HG03025 (cell line): ENCODE data around the gene TINAGL1.

Experiments
- ATAC-seq: cut with Tn5 transposase; IDR thresholded peaks from one replicate; pipeline ENCODE4 v1.9.1; 2021; ENCODE audit warnings: mild to moderate bottlenecking, moderate library complexity; ENCODE audit not compliant: unreplicated experiment, low FRiP score

Gene TINAGL1, protein sequence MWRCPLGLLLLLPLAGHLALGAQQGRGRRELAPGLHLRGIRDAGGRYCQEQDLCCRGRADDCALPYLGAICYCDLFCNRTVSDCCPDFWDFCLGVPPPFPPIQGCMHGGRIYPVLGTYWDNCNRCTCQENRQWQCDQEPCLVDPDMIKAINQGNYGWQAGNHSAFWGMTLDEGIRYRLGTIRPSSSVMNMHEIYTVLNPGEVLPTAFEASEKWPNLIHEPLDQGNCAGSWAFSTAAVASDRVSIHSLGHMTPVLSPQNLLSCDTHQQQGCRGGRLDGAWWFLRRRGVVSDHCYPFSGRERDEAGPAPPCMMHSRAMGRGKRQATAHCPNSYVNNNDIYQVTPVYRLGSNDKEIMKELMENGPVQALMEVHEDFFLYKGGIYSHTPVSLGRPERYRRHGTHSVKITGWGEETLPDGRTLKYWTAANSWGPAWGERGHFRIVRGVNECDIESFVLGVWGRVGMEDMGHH

DNA sequence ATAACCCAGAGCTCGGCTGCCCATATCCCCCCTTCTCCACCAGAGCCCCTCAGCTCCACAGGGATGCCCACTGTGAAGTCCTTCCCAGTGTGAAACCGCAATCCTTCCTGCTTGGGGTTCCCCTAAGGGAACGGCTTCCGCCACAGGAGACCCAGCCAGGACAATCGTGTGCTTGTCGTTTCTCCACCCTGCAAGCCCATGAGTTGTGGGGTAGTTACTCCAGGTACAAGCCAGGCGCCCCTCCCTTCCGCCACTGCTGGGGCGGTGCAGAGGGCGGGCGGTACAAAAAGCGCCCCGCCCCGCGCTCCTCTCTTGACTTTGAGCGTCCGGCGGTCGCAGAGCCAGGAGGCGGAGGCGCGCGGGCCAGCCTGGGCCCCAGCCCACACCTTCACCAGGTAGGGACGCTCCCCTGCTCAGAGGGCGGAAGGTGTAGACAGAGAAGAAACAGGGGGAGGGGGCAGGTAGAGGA lies at the start of gene TINAGL1:
Gene TINAGL1 (plus strand): TSS at position 315 of the 469 bp plus-strand sequence. CDS start 634 bp downstream, outside the sequence.
- ATAC-seq, result no peak

DNA sequence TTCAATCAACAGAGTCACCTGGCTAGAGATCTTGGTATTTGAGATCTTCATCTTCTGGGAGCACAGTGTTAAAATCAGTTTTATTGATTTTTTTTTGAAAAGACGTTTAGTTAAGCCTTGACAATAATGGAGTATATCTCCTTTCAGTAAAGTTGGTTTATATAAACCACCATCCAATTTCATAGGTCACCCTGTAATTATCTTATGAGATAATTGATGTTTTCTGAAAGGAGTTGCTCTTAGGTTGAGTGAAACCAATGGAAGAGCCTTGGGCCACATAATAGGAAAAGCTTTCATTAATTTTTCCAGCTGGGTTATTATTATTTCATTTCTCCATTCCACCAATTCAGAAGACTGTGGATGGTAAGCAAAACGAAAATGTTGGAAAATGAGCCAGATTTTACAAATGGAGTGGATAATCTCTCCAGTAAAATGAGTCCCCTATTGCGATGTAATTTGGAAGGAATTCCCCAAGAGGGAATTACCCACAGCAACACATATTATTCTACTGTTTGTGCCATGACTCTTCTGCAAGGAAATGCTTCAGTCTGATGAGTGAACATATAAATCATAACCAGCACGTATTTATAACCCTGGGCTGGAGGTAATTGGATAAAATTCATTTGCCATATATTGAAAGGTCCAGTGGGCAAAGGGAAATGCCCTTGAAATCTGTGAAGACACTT lies 46.2 kb upstream of the TINAGL1 start:
- ATAC-seq, result no peak

DNA sequence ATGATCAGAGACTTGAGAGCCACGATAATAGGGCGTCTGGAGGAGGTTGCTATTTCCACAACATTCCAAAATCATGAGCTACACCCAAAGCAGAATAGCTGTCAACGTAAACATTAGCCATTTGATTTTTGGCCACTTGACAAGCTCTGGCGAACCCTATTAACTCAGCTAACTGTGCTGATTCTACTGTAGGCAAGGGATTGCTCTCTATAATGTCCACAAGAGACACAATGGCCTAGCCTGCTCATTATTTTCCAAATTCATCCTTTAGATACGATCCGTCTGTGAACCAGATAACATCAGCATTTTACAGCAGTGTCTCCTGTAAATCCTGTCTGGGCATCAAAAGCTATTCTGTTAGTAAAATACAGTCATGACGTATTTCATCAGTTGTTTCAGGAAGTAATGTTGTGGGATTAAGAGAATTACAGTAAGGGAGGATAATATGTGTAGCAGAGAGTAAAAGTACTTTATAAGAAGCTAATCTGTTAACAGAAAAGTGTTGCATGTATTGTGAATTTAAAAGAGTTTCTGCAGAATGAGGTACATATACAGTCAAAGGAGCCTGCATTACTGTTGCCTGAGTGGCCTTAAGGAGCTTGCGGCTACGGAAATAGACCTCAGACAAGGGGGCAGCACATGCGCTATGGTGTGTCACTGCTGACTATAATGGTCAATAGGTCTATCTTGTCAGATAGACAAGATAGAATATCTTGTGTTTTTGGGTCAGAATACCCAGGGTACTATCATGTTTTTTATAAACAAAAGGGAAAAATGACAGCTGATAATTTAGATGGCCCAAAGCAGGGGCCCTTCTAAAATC lies 44.9 kb upstream of the TINAGL1 start:
- ATAC-seq, result no peak

DNA sequence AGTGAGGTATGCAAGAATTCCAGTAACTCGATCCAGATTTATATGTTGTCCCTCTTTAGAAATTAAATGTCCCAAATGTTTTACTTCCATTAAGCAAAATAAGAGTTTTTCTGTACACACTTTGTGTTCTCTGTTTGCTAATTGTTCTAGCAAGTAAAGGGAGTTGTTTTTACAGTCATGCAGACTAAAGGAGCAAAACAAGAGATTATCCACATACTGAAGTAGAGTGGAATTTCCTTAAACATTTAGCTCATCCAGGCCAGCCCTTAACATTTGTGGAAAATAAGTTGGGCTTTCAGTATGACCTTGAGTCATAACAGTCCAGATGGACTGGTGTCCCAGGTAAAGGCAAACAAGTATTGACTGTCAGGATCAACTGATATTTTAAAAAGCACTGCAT lies 44.1 kb upstream of the TINAGL1 start:
- no peak for ATAC-seq

DNA sequence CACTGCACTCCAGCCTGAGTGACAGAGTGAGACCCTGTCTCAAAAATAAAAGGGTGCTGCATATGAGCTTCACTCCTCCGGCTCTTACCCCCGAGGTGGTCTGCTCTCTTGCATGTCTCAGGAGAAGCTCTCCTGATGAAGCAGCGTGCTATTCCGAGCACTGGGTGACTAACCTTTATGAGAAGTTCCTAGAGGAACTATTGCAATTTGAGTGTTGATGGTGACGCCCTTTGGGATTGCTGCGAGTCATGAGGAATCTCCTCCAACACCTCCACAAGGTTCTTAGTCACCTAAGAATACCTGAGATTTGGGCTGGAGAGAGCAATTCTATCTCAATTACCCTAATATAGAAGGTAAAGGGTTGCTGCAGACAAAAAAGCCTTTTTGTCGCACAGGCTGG lies 40.8 kb upstream of the TINAGL1 start:
- ATAC-seq, result no peak

DNA sequence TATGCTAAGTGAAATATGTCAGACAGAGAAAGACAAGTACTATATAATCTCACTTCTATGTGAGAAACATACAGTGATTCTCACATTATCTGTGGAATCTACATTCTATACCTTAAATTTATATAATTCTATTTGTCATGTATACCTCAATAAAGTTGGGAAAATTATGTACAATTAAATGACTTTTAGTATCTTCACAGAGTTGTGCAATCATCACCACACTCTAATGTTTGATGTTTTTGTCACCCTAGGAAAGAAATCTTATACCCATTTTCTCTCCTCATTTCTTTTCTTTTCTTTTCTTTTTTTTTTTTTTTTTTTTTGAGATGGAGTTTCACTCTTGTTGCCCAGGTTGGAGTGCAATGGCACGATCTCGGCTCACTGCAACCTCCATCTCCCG lies 37.0 kb upstream of the TINAGL1 start:
- no peak for ATAC-seq

DNA sequence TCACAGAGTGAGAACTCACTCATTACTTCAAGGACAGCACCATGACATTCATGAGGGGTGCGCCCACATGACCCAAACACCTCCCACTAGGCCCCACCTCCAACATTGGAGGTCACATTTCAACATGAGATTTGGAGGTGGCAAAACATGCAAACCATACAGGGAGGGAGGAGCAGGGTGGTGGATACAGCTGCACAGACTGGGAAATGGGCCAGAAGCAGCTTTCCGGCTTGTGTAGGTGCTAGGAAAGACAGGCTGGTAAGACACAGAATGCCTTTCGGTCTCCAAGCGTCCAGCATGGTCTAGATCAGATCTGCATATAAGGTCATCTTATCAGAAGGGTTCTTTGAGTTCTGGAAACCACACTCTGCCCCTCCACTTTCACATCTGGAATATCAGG lies 35.1 kb upstream of the TINAGL1 start:
- no peak for ATAC-seq

DNA sequence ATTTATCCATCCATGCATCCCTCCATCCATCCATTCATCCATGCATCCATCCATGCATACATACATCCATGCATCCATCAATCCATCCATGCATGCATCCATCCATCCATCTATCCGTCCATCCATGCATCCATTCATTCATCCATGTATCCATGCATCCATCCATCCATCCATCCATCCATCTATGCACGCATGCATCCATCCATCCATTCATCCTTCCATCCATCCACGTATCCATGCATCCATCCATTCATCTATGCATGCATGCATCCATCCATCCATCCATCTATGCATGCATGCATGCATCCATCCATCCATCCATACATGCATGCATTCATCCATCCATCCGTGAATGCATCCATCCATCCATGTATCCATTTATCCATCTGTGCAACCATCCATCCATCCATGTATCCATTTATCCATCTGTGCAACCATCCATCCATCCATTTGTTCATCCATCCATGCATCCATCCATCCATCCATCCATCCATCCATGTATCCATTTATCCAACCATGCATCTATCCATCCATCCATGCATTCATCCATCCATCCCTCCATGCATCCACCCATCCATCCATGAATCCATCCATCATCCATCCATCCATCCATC lies 30.3 kb upstream of the TINAGL1 start:
- no peak for ATAC-seq

DNA sequence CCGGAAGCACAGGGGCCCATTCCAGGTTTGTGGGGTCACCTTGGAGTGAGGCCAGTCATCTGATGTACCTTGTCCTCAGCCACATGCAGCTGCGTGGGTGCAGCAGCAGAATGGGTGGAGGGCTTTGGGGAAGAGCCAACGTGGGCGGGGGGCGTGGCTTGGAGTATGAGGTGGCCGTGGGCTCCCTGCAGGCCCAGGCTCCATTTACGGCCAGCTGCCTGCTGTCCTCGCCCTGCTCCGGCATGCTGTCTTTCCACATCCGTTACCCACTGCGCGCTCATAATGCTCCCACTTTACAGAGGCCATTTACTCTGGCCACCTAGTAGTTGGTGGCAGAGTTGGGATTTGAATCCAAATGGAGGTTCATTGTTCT lies 27.8 kb upstream of the TINAGL1 start:
- ATAC-seq, result peak; percentile 24

DNA sequence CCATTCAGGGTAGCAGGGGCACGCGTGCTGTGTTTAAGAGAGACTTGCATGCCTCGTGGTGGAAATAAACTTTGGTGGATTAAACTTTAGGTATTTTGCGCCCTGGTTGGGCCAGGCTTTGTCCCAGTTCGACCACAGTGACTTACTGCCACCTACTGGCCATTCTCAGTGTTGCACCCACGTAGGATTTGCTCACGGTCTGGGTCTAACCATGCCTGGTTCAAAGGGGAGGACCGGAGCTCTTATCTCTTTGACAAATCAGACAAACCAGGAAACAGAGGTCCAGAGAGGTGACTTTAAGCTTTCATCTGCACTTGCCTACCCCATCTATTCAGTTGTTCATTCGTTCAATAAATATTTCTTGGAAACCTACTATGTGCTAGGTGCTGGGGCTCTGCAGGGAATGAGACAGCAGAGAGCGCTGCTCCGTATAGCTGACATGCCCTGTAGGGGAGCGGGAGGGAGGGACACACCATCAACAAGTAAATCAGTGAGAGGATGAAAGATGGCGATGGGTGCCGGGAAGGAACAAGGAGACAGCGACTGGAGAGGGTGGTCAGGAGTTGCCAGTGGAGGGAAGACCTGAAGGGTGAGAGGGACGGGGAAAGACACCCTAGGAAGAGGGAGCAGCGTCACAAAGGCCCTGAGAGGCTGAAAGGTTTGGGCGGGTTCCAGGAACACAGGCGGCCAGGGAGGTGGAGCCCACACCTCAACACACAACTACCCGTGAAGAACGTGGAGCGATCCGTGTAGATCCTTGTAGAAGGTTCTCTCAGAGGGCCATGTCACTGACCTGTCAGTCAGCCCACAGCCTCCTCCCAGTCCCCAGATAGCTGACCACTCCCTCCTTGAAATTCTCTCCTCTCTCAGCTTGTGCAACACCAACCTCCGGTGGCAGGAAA lies 27.2 kb upstream of the TINAGL1 start:
- peak; percentile 52 for ATAC-seq

DNA sequence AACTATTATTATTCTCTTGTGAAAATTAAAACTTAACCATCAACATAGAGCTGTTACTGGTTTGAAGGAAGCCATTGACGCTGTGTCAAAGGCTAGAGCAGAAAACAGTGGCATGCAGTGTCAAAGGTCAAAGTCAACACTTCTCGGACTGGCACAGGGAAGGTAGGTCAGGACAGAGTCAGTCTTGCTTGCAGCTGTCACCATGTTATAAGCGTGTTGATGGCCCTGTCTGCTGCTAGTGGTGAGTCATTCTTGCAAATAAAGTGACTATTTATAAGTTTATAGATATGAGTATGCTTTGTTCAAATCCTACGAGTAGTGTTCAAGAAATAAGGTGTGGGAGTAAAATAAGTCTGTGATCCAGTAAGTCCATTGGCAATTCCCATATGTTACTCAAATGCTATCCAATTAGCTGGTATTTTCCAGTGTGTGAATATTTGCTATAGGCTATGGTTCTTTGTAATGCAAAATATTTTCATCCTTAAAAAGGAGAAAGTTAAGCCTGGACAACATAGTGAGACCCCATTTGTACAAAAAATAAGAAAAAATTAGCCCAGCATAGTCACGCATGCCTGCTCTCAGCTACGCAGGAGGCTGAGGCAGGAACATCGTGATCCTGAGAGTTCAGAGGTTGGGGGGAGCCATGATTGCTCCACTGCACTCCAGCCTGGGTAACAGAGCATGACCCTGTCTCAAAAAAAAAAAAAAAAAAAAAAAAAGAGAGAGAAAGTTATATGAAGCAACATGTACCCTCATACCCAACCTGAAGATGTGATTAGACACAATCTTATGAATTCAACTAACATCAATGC lies 26.3 kb upstream of the TINAGL1 start:
- no peak for ATAC-seq

DNA sequence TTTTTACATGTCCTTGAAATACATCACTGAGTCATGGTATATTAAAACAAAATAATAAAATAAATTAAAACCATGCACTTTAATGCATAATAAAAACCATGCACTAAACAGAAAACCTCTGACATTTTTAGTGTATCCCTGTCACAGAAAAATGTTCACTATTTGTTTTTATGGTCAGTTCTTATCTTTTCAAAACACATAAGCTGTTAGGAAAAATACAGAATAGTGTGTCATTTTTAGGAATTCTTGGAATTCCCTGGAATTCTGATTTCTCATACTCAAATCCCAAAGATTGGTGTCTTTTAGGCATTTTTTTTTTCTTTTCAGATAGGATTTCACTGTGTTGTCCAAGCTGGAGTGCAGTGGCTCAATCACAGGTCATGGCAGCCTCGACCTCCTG lies 25.1 kb upstream of the TINAGL1 start:
- ATAC-seq, result no peak

DNA sequence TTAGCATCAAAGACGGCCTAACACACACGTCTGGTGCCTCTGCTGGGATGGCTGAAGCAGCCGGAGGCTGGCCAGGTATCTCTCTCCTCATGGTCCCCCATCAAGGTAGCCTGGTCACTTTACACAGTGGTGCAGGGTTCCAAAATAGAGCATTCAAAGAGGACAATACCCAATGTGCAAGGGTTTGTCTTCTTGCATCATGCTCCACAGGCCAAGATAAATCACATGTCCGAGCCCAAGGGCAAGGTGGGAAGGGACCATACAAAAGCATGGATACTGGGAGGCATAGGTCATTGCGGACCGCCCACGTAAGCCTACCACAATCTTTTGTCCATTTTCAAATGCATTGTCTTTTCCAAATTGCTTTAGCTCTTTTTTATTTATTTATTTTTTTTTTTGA lies 23.8 kb upstream of the TINAGL1 start:
- no peak for ATAC-seq

DNA sequence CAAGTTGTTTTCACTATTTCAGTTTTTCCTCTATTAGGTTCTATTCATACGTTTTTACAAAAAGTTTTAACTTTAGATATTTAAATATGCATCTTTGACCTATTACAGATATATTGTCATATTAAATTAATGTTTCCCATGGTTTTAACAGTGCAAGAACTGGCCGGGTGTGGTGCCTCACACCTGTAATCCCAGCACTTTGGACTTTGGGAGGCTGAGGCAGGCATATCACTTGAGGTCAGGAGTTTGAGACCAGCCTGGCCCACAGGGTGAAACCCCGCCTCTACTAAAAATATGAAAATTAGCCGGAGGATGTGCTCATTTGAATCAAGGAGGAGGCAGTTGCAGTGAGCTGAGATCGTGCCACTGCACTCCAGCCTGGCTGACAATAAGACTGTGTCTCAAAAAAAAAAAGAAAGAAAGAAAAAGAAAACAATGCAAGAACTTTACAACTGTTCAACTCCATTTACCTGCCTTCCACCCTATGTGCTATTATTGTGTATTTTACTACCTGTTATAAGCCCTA lies 19.8 kb upstream of the TINAGL1 start:
- no peak for ATAC-seq

DNA sequence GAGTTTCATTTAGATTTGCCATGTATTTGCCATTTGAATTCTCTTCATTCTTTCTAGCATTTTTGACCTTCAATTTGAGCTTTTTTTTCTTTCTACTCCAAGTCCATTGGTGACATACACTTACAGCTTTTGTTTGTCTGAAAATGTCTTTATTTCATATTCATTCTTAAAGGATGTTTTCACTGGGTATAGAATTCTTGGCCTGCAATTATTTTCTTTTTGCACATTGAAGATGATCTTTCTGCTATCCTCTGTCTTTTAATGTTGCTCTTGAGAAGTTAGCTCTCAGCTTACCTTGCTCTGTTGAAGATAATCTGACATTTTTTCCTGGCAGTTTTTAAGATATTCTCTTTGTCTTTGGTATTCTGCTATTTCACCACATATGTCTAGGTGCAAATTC lies 16.6 kb upstream of the TINAGL1 start:
- no peak for ATAC-seq

DNA sequence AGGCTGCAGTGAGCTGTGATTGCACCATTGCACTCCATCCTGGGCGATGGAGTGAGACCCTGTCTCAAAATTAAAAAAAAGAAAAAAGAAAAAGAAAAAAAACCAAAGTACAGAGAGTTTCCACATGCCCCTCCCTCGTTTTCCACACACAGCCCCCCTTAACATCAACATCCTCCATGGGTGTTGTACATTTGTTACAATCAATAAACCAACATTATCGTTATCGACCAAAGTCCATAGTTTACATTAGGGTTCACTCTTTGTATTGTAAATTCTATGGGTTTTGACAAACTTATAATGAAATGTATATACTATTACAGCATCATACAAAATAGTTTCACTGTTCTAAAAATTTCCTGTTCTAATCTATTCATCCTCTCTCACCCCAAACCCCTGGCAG lies 15.9 kb upstream of the TINAGL1 start:
- no peak for ATAC-seq

DNA sequence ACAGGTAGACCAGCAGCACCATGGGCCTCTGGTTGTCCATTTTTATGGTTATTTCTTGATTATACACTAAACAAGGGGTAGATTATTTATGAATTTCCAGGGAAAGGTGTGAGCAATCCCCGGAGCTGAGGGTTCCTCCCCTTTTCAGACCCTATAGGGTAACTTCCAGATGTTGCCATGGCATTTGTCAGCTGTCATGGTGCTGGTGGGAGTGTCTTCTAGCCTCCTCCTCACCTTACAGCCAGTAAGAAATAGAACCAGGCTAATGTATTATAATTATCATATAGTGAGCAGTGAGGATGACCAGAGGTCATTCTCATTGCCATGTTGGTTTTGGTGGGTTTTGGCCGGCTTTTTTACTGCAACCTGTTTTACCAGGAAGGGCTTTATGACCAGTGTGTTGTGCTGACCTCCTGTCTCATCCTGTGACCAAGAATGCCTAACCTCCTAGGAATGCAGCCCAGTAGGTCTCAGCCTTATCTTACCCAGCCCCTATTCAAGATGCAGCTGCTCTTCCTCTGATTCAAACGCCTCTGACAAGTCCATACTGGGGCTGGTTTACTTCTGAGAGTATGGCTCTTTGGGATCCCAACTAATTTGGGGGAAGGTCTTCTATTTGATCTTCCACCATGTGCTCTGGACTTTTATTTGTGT lies 13.5 kb upstream of the TINAGL1 start:
- ATAC-seq, result no peak

DNA sequence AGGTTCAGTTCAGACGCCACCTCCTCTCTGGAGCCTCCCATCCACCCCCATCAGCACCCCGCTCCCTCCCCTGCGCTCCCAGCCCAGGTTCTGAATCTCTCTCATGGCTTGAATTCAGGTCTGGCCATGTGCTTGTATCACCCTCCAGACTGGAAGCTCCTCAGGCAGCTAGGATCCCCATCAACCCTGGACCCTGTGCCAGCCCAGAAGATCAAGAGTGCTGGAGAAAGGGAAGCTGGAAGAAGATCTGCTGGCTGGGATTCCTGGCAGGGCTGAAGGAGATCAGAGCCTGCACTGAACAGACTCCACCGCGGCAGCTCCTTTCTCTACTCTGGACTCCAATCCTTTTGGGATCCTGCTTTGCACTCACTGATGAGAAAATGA lies 11.7 kb upstream of the TINAGL1 start:
- no peak for ATAC-seq
